GM18526 (cell line): ENCODE data around the gene SPRY1.

Experiments
- POLR2A ChIP-seq: IDR thresholded peaks from 3 replicates; pipeline ENCODE4 v1.6.1; 2011; ENCODE audit not compliant: insufficient read length; ENCODE audit errors: extremely low read depth

SPRY1 gene

GRCh38 chr4:123435246-123436113 lies 38.9 kb downstream of the SPRY1 start:
- no peak for TF ChIP-seq POLR2A

DNA sequence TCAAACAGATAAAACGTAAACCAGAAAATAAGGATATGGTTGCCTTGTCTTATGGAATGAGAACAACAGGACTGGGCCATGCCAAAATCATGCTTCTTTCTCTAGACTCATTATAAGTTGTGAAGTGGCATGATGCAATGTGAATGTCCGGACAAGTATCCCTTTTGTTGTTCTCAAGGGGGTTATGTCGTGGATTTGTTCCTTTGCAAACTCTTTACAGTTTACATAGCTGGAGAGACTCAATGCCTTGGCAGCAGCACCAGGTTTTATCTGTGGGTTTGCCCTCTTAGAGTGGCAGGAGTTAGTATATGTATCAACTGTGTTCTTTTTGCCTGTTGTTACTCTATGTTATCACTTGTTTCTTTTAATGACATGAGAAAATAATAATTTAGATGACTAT lies 41.4 kb downstream of the SPRY1 start:
- no peak for TF ChIP-seq POLR2A

GRCh38 chr4:123443401-123444289 lies 47.0 kb downstream of the SPRY1 start:
- no peak for TF ChIP-seq POLR2A

GRCh38 chr4:123444290-123444731 lies 47.7 kb downstream of the SPRY1 start:
- no peak for TF ChIP-seq POLR2A

- TF ChIP-seq POLR2A, result no peak
Measured at GRCh38 chr4:123446865-123447474, 50.4 kb downstream of the SPRY1 start.

GRCh38 chr4:123449362-123449761 lies 52.8 kb downstream of the SPRY1 start:
- no peak for TF ChIP-seq POLR2A

GRCh38 chr4:123449780-123450179 lies 53.2 kb downstream of the SPRY1 start:
- TF ChIP-seq POLR2A, result no peak

- no peak for TF ChIP-seq POLR2A
Measured at GRCh38 chr4:123450393-123450792, 53.8 kb downstream of the SPRY1 start.

DNA sequence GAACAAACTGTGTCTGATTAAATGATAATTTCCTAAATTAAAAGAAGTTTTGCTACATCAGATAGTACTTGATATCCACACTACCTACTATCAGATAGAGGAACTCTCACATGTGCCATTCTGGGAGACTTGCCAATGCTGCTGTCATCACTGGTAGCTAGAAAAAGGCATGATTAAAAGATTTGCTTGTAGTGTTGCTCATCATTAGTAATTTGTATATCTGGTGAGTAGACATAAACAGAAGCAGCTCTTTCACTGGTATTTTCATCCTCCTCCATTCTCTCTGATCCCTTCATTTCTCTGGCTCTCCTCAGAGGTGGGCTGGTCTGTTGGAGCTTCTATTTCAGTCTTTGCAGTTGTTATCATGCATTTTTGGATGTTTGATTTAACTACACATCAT lies 56.0 kb downstream of the SPRY1 start:
- no peak for TF ChIP-seq POLR2A

GRCh38 chr4:123453061-123453680 lies 56.6 kb downstream of the SPRY1 start:
- TF ChIP-seq POLR2A, result no peak
